ENCODE data around the gene MYO16. TPM values are rescaled to one million over a fixed set of nuclear protein-coding genes. Genes with fewer than 3 reads are reported as not detected.

Gene MYO16
- total RNA-seq, 4 donors from 2014 or later = 0.53 TPM; not detected in 3

DNA sequence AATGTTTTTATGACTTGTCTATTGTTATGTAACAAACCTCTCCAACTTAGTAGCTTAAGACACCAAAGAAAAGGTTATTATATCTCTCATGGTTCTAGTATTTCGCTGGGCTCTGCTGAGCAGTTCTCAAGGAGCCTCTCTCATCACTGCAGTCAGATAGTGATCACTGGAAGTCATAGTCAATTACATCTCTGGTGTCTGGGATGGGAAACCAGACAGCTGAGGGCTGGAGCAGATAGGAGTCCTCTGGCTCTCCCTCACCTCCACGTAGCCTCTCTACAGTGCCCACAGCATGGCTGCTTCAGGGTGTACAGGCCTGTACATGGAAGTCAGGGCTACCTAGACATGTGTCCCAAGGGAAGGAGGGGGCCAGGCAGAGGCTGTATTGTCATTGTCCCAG is 507.5 kb downstream of the MYO16 start:
- TF ChIP-seq CTCF (IDR thresholded peaks at IDR 0.05) (no peak), POLR2A (IDR thresholded peaks at IDR 0.05) (no peak)
- no peak for DNase-seq
- Histone ChIP-seq H3K4me3 (no peak overlapping the region), H3K27me3 (no peaks in the 10 kb centered on the region), H3K9me3 (no peaks in the 10 kb centered on the region), H3K27ac (no peak overlapping the region), H3K36me3 (no peaks in the 10 kb centered on the region), H3K4me1 (no peaks in the 10 kb centered on the region)

GRCh38 chr13:109139346-109139745 is 509.9 kb downstream of the MYO16 start:
- no peak for DNase-seq
- no peak overlapping the region for H3K4me3 ChIP-seq
- H3K4me1 ChIP-seq = no peaks in the 10 kb centered on the region
- H3K9me3 ChIP-seq = no peaks in the 10 kb centered on the region
- H3K36me3 ChIP-seq = no peaks in the 10 kb centered on the region
- no peak overlapping the region for H3K27ac ChIP-seq
- TF ChIP-seq CTCF (IDR thresholded peaks at IDR 0.05) (no peak), POLR2A (IDR thresholded peaks at IDR 0.05) (no peak)
- H3K27me3 ChIP-seq = no peaks in the 10 kb centered on the region

DNA sequence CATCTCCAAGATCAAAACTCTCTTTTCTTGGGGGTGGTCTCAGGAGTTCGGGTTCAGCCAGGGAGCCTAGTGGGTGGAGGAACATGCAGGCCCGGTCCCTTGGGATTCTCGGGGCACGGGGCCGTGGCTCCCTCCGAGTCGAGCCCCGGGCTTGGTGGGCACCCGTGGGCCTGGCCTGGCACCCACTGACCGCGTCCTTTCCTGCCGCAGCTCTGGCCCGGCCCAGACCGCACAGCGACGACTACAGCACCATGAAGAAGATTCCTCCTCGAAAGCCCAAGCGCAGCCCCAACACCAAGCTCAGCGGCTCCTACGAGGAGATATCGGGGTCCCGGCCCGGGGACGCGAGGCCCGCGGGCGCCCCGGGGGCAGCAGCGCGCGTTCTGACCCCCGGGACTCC is 510.6 kb downstream of the MYO16 start:
- no peak overlapping the region for H3K4me3 ChIP-seq
- no peak for TF ChIP-seq CTCF (IDR thresholded peaks at IDR 0.05)
- no peak for TF ChIP-seq POLR2A (IDR thresholded peaks at IDR 0.05)
- DNase-seq = no peak

DNA sequence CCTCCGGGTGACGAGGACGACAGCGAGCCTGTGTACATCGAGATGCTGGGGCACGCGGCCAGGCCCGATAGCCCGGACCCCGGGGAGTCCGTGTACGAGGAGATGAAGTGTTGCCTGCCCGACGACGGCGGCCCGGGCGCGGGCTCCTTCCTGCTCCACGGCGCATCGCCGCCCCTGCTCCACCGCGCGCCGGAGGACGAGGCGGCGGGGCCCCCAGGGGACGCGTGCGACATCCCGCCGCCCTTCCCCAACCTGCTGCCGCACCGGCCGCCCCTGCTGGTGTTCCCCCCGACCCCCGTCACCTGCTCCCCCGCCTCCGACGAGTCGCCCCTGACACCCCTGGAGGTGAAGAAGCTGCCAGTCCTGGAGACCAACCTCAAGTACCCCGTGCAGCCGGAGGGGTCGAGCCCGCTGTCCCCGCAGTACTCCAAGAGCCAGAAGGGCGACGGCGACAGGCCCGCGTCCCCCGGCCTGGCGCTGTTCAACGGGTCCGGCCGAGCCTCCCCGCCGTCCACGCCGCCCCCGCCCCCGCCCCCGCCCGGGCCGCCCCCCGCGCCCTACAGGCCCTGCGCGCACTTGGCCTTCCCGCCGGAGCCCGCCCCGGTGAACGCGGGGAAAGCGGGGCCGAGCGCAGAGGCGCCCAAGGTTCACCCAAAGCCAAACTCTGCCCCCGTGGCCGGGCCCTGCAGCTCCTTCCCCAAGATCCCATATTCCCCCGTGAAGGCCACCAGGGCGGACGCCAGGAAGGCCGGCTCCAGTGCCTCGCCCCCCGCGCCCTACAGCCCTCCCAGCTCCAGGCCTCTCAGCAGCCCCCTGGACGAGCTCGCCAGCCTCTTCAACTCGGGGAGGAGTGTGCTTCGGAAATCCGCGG is 511.3 kb downstream of the MYO16 start:
- TF ChIP-seq CTCF (IDR thresholded peaks at IDR 0.05) = no peak
- no peak for TF ChIP-seq POLR2A (IDR thresholded peaks at IDR 0.05)
- Histone ChIP-seq H3K4me3 (peak overlapping the region in 1 of 4 donors; percentile 14), H3K36me3 (no peaks in the 10 kb centered on the region), H3K4me1 (no peaks in the 10 kb centered on the region), H3K27ac (no peak overlapping the region), H3K27me3 (no peaks in the 10 kb centered on the region), H3K9me3 (no peaks in the 10 kb centered on the region)
- DNase-seq = no peak

More for the DNA sequence above, 510.6 kb downstream of the MYO16 start:
- Histone ChIP-seq H3K9me3 (no peaks in the 10 kb centered on the region), H3K4me1 (no peaks in the 10 kb centered on the region), H3K27me3 (no peaks in the 10 kb centered on the region), H3K27ac (no peak overlapping the region), H3K36me3 (no peaks in the 10 kb centered on the region)

DNA sequence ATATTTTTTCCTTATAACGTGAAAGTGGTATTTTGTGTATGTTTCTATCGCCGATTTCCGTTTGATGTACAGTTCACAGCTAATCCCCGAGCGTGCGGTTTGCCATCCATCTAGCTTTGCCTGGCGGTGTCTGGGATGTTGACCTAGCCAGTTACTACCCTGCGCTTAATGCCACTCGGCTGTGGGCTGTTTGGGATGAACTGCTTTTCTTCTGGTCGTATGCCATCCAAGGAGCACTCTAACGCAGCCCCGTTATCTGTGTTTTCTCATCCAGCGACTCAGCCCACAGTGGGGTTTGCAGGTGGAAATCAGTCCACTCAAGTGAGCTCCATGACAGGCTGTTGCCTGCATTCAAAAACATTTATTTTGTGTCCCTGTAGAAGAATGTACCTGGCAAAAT is 512.3 kb downstream of the MYO16 start:
- no peaks in the 10 kb centered on the region for H3K36me3 ChIP-seq
- H3K27me3 ChIP-seq = no peaks in the 10 kb centered on the region
- H3K4me1 ChIP-seq = no peaks in the 10 kb centered on the region
- no peak for TF ChIP-seq POLR2A (IDR thresholded peaks at IDR 0.05)
- no peak overlapping the region for H3K4me3 ChIP-seq
- DNase-seq = no peak
- H3K9me3 ChIP-seq = no peaks in the 10 kb centered on the region
- H3K27ac ChIP-seq = no peak overlapping the region

- Histone ChIP-seq H3K9me3 (no peaks in the 10 kb centered on the region), H3K27ac (no peak overlapping the region), H3K4me1 (no peaks in the 10 kb centered on the region), H3K4me3 (no peak overlapping the region), H3K27me3 (no peaks in the 10 kb centered on the region), H3K36me3 (no peaks in the 10 kb centered on the region)
- DNase-seq = no peak
- TF ChIP-seq CTCF (IDR thresholded peaks at IDR 0.05) (no peak), POLR2A (IDR thresholded peaks at IDR 0.05) (no peak)
Measured at GRCh38 chr13:109144693-109145437, 515.5 kb downstream of the MYO16 start.
